PC-9 (cell line): Measurements from ENCODE around the gene IER2. TPM values are rescaled to one million over a fixed set of nuclear protein-coding genes. Genes with fewer than 3 reads are reported as not detected.
"Not testable (repeated sequence)": the region's sequence is repeated elsewhere in the genome, so short reads cannot be mapped to it uniquely, and the experiment has no call there.

Experiments
- BruUV-seq: library from RNA; stranded (reverse); fragments of 400-500 nt; replicated peaks from 2 replicates; lab custom pipeline; 2021; lab: Mats Ljungman, UMichigan
- CTCF ChIA-PET: fragments of 300-600 bp; sonication (Branson Sonifier 250); formaldehyde crosslinking; loops from one replicate; lab custom pipeline; 2022; ENCODE audit warnings: antibody characterized with exemption; lab: Charles Lee
- POLR2A ChIA-PET: fragments of 300-600 bp; sonication (Branson Sonifier 250); formaldehyde crosslinking; loops from one replicate; lab custom pipeline; 2022; ENCODE audit warnings: antibody characterized with exemption; ENCODE audit not compliant: unreplicated experiment; lab: Charles Lee
- DNase-seq, 2 experiments: peaks; one replicate each; pipeline versions ENCODE4 v3.0.0 to v3.0.0-alpha.2; 2015 to 2022; ENCODE audit warnings: mixed read lengths in 1 of 2
- H2AFZ ChIP-seq: fragments of 200-600 bp; sonication (generic); 2 replicates; pipeline ENCODE4 v1.8.1; 2017; ENCODE audit warnings: antibody characterized with exemption
- H3F3A ChIP-seq: fragments of 200-600 bp; sonication (generic); 2 replicates; pipeline ENCODE4 v1.8.1; 2017; ENCODE audit warnings: antibody characterized with exemption, mild to moderate bottlenecking, low read depth; ENCODE audit not compliant: insufficient read depth
- H3K27ac ChIP-seq: fragments of 200-600 bp; sonication (generic); 2 replicates; pipeline ENCODE4 v1.6.1; 2016; ENCODE audit warnings: mixed run types
- H3K27me3 ChIP-seq: fragments of 200-600 bp; sonication (generic); 2 replicates; pipeline ENCODE4 v1.6.1; 2016; ENCODE audit warnings: low read depth, mixed run types; ENCODE audit not compliant: insufficient read depth
- H3K36me3 ChIP-seq: fragments of 200-600 bp; sonication (generic); 2 replicates; pipeline ENCODE4 v1.6.1; 2016; ENCODE audit warnings: low read depth, mixed run types
- H3K4me1 ChIP-seq: fragments of 200-600 bp; sonication (generic); replicated peaks from 2 replicates; pipeline ENCODE4 v1.6.1; 2016; ENCODE audit warnings: mixed run types; ENCODE audit not compliant: insufficient read depth
- H3K4me2 ChIP-seq: fragments of 200-600 bp; sonication (generic); 2 replicates; pipeline ENCODE4 v1.6.1; 2017; ENCODE audit warnings: mixed run types
- H3K4me3 ChIP-seq: fragments of 200-600 bp; sonication (generic); 2 replicates; pipeline ENCODE4 v1.6.1; 2016; ENCODE audit warnings: mixed run types
- H3K79me2 ChIP-seq: fragments of 200-600 bp; sonication (generic); 2 replicates; pipeline ENCODE4 v1.6.1; 2017; ENCODE audit warnings: low read depth, mixed run types
- H3K9me2 ChIP-seq: fragments of 200-600 bp; sonication (generic); 2 replicates; pipeline ENCODE4 v1.8.1; 2017; ENCODE audit warnings: mild to moderate bottlenecking; ENCODE audit not compliant: insufficient read depth
- H3K9me3 ChIP-seq: fragments of 200-600 bp; sonication (generic); 2 replicates; pipeline ENCODE4 v1.8.1; 2016; ENCODE audit warnings: low read depth; ENCODE audit not compliant: insufficient read depth
- H4K20me1 ChIP-seq: fragments of 200-600 bp; sonication (generic); 2 replicates; pipeline ENCODE4 v1.8.1; 2017; ENCODE audit not compliant: insufficient read depth
- EZH2 ChIP-seq: fragments of 200-600 bp; sonication (generic); IDR thresholded peaks from 2 replicates; pipeline ENCODE4 v1.8.0; 2017; ENCODE audit warnings: antibody characterized with exemption, low read depth
- intact Hi-C: fragments of 100-400 bp; cut with micrococcal nuclease; formaldehyde crosslinking; loops from one replicate; pipeline ENCODE4 v1.10.0; 2022; ENCODE audit not compliant: unreplicated experiment
- total RNA-seq: library from RNA; stranded (reverse); gene quantifications from 2 replicates; pipeline ENCODE4 v1.2.3, GENCODE V29; 2021
- TF ChIP-seq, protein P1 (sequence below): fragments of 200-600 bp; sonication (generic); conservative IDR thresholded peaks from 2 replicates; pipeline ENCODE4 v1.6.1; 2017; ENCODE audit warnings: mixed run types, antibody characterized with exemption, mild to moderate bottlenecking, moderate library complexity

The IER2 gene
- total RNA-seq, 1 experiment from 2014 or later, result 72.7 TPM

DNA sequence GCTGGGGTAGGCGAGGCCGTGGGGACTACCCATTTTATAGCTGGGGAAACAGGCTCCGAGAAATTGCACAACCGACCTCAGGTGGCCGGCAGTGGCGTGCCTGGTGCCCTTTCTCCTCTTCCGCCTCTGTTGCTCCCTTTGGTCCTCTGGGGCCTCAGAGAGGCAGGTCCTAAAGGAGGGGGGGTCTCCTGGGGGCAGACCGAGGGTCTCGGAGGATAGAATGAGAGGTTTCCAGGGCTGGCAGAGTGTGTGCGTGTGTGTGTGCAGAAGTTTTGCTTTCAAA is 11.4 kb upstream of the IER2 start:
- H3K36me3 ChIP-seq, result peaks cover 17% of the 10 kb centered on the region
- H3K4me3 ChIP-seq, result no peak overlapping the region
- no peaks in the 10 kb centered on the region for H3K9me2 ChIP-seq
- TF ChIP-seq, protein P1, sequence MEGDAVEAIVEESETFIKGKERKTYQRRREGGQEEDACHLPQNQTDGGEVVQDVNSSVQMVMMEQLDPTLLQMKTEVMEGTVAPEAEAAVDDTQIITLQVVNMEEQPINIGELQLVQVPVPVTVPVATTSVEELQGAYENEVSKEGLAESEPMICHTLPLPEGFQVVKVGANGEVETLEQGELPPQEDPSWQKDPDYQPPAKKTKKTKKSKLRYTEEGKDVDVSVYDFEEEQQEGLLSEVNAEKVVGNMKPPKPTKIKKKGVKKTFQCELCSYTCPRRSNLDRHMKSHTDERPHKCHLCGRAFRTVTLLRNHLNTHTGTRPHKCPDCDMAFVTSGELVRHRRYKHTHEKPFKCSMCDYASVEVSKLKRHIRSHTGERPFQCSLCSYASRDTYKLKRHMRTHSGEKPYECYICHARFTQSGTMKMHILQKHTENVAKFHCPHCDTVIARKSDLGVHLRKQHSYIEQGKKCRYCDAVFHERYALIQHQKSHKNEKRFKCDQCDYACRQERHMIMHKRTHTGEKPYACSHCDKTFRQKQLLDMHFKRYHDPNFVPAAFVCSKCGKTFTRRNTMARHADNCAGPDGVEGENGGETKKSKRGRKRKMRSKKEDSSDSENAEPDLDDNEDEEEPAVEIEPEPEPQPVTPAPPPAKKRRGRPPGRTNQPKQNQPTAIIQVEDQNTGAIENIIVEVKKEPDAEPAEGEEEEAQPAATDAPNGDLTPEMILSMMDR, result no peak
- TF ChIP-seq EZH2, result no peak
- H4K20me1 ChIP-seq, result peaks cover 30% of the 10 kb centered on the region
- intact Hi-C loops, result no loop called here
- H3K4me2 ChIP-seq, result no peak overlapping the region
- no peak overlapping the region for H2AFZ ChIP-seq
- ChIA-PET CTCF (no interaction called here), POLR2A (interaction anchor here (0.6 kb wide), 1 partner anchor 712 kb away, joined by 5 read pairs; no protein-coding TSS in a partner anchor)
- no peak overlapping the region for H3K27ac ChIP-seq
- no peak for DNase-seq
- H3K79me2 ChIP-seq, result peaks cover 11% of the 10 kb centered on the region
- no TSS peak for BruUV-seq
- H3K9me3 ChIP-seq, result no peaks in the 10 kb centered on the region
- no peaks in the 10 kb centered on the region for H3K27me3 ChIP-seq
- H3F3A ChIP-seq, result peaks cover 37% of the 10 kb centered on the region
- H3K4me1 ChIP-seq, result peaks cover 15% of the 10 kb centered on the region

DNA sequence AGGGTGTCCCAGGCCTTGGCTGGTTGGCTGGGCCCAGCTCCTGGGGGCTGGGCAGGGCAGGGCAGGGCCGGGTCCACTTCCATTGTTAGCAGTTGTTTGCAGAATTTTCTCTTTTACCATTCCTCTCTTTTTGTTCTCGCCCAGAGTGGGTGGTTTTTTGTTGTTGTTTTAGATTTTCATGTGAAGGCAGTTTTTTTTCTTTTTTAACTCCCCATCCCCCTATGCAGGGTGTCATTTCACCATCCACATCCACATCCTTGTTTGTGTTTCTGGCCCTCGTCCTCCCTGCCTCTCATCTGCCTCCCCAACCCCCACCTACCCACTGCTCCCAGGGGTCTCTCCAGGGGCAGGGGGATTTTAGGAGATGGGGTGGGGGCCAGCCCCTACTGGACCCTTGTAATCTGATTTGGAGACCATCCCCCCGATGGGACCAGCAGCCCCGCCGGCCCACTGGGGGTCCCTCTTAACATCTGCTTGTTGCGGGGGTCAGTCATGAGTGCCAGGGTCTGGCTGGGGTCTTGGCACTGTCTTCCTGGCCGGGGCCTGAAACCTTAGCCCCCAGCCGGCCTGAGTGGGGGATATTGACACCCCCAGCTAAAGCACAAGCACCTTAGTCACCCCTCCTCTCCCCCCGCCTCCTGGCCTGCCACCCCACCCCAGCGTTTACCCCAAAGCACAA is 10.4 kb upstream of the IER2 start:
- H3K79me2 ChIP-seq, result peaks cover 2% of the 10 kb centered on the region; the same call in 1 of the 2 replicates
- peaks cover 21% of the 10 kb centered on the region for H4K20me1 ChIP-seq
- H3K27me3 ChIP-seq, result no peaks in the 10 kb centered on the region
- TF ChIP-seq, protein P1, result no peak
- TF ChIP-seq EZH2, result no peak
- H3K9me2 ChIP-seq, result no peaks in the 10 kb centered on the region
- BruUV-seq, result no TSS peak
- peaks cover 19% of the 10 kb centered on the region for H3K36me3 ChIP-seq
- no peak overlapping the region for H3K4me3 ChIP-seq
- H3K4me1 ChIP-seq, result peaks cover 23% of the 10 kb centered on the region
- no peak overlapping the region; the same call in 1 of the 2 replicates for H3K27ac ChIP-seq
- no peak for DNase-seq
- H3F3A ChIP-seq, result peaks cover 45% of the 10 kb centered on the region
- H3K9me3 ChIP-seq, result no peaks in the 10 kb centered on the region
- ChIA-PET POLR2A (interaction anchor here (0.6 kb wide), 1 partner anchor 711 kb away, joined by 5 read pairs; no protein-coding TSS in a partner anchor), CTCF (no interaction called here)
- H2AFZ ChIP-seq, result no peak overlapping the region
- intact Hi-C loops, result no loop called here
- no peak overlapping the region for H3K4me2 ChIP-seq

DNA sequence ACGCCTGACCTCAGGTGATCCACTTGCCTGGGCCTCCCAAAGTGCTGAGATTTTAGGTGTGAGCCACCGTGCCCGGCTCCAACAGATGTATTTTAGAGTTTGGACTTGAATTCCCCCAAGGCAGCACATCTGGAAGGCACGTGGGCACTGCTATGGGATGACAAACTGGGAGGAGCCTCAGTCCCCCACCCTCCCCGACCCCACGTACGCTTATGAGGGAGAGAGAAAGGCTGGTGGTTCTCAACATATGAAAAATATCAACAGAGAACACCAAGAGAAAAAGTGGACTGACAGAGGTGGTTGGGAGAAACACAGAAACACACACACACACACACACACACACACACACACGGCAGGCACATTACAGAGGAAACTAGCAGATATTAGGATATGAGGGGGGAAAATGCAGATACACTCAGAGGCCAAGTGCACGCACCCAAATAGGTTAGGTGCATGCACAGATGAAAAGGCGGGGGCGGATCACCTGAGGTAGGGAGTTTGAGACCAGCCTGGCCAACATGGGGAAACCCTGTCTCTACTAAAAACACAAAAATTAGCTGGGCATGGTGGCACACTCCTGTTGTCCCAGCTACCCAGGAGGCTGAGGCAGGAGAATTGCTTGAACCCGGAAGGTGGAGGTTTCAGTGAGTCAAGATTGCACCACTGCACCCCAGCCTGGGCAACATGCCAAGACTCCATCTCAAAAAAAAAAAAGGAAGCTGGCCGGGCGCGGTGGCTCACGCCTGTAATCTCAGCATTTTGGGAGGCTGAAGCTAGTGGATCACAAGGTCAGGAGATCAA is 3.2 kb upstream of the IER2 start:
- peaks cover 37% of the 10 kb centered on the region for H3K79me2 ChIP-seq

DNA sequence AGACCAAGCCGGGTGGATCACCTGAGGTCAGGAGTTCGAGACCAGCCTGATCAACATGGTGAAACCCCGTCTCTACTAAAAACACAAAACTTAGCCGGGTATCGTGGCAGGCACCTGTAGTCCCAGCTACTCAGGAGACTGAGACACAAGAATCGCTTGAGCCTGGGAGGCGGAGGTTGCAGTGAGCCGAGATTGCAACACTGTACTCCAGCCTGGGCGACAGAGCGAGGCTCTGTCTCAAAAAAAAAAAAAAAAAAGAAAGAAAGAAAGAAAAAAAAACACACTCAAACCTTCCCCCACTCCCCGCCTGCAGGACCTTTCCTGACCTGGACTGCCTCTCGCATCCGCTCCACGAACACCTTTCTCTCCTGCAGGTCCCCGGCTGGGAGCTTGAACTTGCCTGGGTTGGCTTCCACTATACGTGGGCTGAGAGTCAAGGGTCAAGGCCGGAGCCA is 1.0 kb upstream of the IER2 start:
- H3K79me2 ChIP-seq, result peaks cover 60% of the 10 kb centered on the region
- H3K27me3 ChIP-seq, DNase-seq, BruUV-seq, H3K9me2 ChIP-seq, H3K9me3 ChIP-seq, CTCF ChIA-PET, intact Hi-C loops: not testable (repeated sequence)
- H3K4me2 ChIP-seq, result peak overlapping the region; percentile 99
- POLR2A ChIA-PET, result interaction anchor here (0.6 to 0.7 kb wide), 5 partner anchors 19 to 164 kb away, joined by 5 to 21 read pairs (median 12); no protein-coding TSS in a partner anchor
- peaks cover 22% of the 10 kb centered on the region for H3K36me3 ChIP-seq
- H3K27ac ChIP-seq, result 0 out of 2 replicates have a peak overlapping the region, but pooled peaks have one; percentile 96
- peaks cover 13% of the 10 kb centered on the region for H4K20me1 ChIP-seq
- peaks cover 40% of the 10 kb centered on the region for H3F3A ChIP-seq
- H3K4me3 ChIP-seq, result peak overlapping the region; percentile 83
- peaks cover 28% of the 10 kb centered on the region for H3K4me1 ChIP-seq
- peak overlapping the region; percentile 79 for H2AFZ ChIP-seq

More for the DNA sequence above, 3.2 kb upstream of the IER2 start:
- ChIA-PET CTCF (interaction anchor here (0.6 kb wide), 1 partner anchor 127 kb away, joined by 3 read pairs; no protein-coding TSS in a partner anchor), POLR2A (interaction anchor here (0.6 to 0.8 kb wide), 3 partner anchors 29 to 906 kb away, joined by 5 to 11 read pairs (median 8); partner anchors contain the start of genes GCDH and NACC1)
- DNase-seq, result peak; percentile 38 to 48
- Histone ChIP-seq H2AFZ (no peak overlapping the region), H3K9me3 (no peaks in the 10 kb centered on the region), H3K27ac (no peak overlapping the region), H3F3A (peaks cover 51% of the 10 kb centered on the region), H3K4me2 (peak overlapping the region; percentile 16; the same call in 1 of the 2 replicates), H3K27me3 (no peaks in the 10 kb centered on the region), H3K4me3 (no peak overlapping the region), H3K9me2 (no peaks in the 10 kb centered on the region), H4K20me1 (no peaks in the 10 kb centered on the region), H3K4me1 (peaks cover 47% of the 10 kb centered on the region), H3K36me3 (peaks cover 17% of the 10 kb centered on the region)
- TF ChIP-seq, protein P1, result no peak
- TF ChIP-seq EZH2, result no peak
- no TSS peak for BruUV-seq
- intact Hi-C loops, result no loop called here
